ENCODE data around the gene FUNDC1. TPM values are rescaled to one million over a fixed set of nuclear protein-coding genes. Genes with fewer than 3 reads are reported as not detected.

Gene FUNDC1
- total RNA-seq, 1 donor from 2014 or later: 8.2 TPM

GRCh38 chrX:44480591-44480990, 62.1 kb downstream of the FUNDC1 start:
- no peak for DNase-seq (ENCODE audit: low read depth in 2 of 2)

- DNase-seq (ENCODE audit: low read depth in 2 of 2): no peak
Observed at GRCh38 chrX:44474410-44474809, 68.2 kb downstream of the FUNDC1 start.

Other genes with a start within 250 kb of the FUNDC1 start
- gene EFHC2, start 199.2 kb downstream of the FUNDC1 start, total RNA-seq: not detected in 2 replicates